Transverse colon (tissue), 4 donors: Measurements from ENCODE around the gene DNAJC12.

ENCODE experiments used
- EP300 ChIP-seq: sonication (generic); formaldehyde crosslinking; IDR thresholded peaks from one replicate; pipeline ENCODE4 v1.6.1; 2017; ENCODE audit warnings: antibody characterized with exemption, low read depth
- POLR2A ChIP-seq: fragments of 450-650 bp; IDR thresholded peaks from one replicate; pipeline ENCODE4 v1.6.1; 2016; ENCODE audit warnings: antibody characterized with exemption, mild to moderate bottlenecking, moderate library complexity
- POLR2AphosphoS5 ChIP-seq, 3 donors: sonication (generic); formaldehyde crosslinking; IDR thresholded peaks; one replicate each; pipeline ENCODE4 v1.6.1; 2016; ENCODE audit warnings: antibody characterized with exemption in 3 of 3
- TF ChIP-seq, protein P1 (sequence below), 5 experiments: fragments of 200-600 bp in 3 of 5; fragments of 450-650 bp in 2 of 5; sonication (generic) in 3 of 5; IDR thresholded peaks; 1 replicate in 2 of 5; 2 replicates in 3 of 5; pipeline ENCODE4 v1.5.1; 2016 to 2017; ENCODE audit warnings: antibody characterized with exemption in 5 of 5, inconsistent platforms in 3 of 5, mild to moderate bottlenecking in 2 of 5, moderate library complexity in 1 of 5

DNA sequence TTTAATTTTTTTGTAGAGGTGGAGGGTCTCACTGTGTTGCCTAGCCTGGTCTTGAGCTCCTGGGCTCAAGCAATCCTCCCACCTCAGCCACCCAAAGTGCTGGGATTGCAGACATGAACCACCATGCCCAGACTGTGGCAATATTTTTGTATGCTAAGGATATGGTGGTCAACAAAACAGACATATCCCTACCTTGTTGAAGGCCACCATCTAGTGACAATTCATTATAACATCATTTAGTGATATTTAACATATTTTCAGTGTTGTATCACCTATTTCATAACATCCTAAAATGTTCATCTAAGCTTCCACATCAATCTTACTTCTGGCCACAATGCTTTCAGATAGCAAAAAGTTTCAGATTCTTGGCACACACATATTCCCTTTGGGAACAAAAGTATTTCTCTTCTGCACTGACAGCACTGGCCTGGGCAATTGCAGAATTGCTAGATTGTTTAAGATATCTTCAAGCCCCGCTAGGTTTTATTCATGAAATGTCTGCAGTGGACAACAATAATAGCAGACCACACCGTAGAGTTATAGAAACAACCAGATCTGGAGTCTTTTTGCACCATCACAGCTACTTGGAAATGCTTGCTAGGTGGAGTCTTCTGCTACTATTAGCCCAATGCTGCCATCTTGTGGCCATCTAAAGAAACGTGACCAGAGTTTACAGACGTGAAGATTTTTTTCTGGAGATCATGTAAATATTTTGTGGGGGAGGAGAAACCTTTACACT lies 58.4 kb downstream of the DNAJC12 start:
- TF ChIP-seq, protein P1, sequence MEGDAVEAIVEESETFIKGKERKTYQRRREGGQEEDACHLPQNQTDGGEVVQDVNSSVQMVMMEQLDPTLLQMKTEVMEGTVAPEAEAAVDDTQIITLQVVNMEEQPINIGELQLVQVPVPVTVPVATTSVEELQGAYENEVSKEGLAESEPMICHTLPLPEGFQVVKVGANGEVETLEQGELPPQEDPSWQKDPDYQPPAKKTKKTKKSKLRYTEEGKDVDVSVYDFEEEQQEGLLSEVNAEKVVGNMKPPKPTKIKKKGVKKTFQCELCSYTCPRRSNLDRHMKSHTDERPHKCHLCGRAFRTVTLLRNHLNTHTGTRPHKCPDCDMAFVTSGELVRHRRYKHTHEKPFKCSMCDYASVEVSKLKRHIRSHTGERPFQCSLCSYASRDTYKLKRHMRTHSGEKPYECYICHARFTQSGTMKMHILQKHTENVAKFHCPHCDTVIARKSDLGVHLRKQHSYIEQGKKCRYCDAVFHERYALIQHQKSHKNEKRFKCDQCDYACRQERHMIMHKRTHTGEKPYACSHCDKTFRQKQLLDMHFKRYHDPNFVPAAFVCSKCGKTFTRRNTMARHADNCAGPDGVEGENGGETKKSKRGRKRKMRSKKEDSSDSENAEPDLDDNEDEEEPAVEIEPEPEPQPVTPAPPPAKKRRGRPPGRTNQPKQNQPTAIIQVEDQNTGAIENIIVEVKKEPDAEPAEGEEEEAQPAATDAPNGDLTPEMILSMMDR (IDR thresholded peaks at IDR 0.05), result peak; percentile 81 to 84 (median 83)
- TF ChIP-seq POLR2AphosphoS5 (IDR thresholded peaks at IDR 0.05) (no peak), EP300 (no peak), POLR2A (no peak)
